ENCODE measurements around the gene HOXC4. TPM values are rescaled to one million over a fixed set of nuclear protein-coding genes. Genes with fewer than 3 reads are reported as not detected.

HOXC4 gene
- total and polyA plus RNA-seq, 10 of the 15 experiments (the other 5 are each of a cell fraction or from before 2014, with no cell fraction given), result 1.0 to 11.4 (median 4.2) TPM

DNA sequence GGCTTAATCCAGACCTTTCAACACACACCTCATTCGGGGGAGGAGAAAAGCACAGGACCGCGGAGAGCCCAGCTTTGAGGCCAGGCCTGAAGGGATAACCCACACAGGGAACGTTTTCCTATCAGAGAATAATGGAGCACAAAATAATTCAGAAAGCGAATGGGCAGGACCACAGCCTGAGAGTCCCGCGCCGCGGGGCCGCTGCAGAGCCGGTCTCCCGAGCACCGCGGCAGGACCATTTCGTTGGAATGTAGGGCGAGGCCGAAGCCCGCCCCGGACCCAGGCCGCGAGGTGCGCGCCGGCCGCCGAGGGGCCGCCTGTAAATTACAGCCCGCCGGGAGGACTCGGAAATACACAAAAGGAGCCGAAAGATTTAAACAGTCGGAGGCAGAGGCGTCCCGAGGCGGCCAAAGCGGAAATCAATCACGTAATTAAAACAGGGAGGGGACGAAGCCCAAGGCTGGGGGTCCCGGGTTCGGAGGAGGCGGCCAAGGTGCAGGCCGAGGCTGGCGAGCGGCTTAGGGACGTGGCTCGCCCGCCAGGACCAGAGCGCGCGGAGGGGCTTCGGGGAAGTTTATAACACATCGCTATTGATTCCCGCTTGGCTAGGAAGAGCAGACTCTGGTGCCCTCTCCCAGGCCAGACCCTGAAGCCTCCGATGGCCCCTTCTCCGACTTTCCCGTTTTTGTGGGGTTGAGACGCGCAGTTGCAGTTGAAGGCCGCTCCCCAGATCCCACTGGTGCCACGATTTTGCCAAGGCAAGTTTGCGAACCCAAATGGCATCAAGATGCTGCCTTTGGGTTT lies 6.3 kb upstream of the HOXC4 start:
- WGBS (ENCODE audit: insufficient coverage, insufficient replicate concordance, low lambda C conversion rate, missing lambda C conversion rate), result 30% methylated on average over 61 of the region's 61 CpGs
- H3K27ac ChIP-seq (ENCODE audit: control insufficient read depth, insufficient read depth), result no peak overlapping the region
- H3K4me1 ChIP-seq (ENCODE audit: control insufficient read depth, insufficient read depth, low read length), result peaks cover 17% of the 10 kb centered on the region
- no peaks in the 10 kb centered on the region for H4K20me1 ChIP-seq (ENCODE audit: control insufficient read depth, insufficient read depth)
- H2AFZ ChIP-seq (ENCODE audit: control insufficient read depth, low read depth, low read length), result no peak overlapping the region
- POLR2A ChIA-PET, result no interaction called here
- no peak for ATAC-seq
- H3K9ac ChIP-seq (ENCODE audit: control insufficient read depth, insufficient read depth, low read length), result no peak overlapping the region
- TF ChIP-seq PAX8 (IDR thresholded peaks at IDR 0.05) (no peak), TARDBP (IDR thresholded peaks at IDR 0.05; ENCODE audit: borderline replicate concordance) (no peak), ZNF622 (IDR thresholded peaks at IDR 0.05) (no peak), JUNB (IDR thresholded peaks at IDR 0.05) (no peak), MEF2A (IDR thresholded peaks at IDR 0.05; ENCODE audit: insufficient read depth, low read depth, low read length) (no peak), USF1 (IDR thresholded peaks at IDR 0.05; ENCODE audit: borderline replicate concordance, extremely low read length, insufficient read depth, low read depth, low read length) (no peak), CHD4 (IDR thresholded peaks at IDR 0.05) (no peak), MEF2B (IDR thresholded peaks at IDR 0.05; ENCODE audit: partially characterized antibody, poor library complexity, severe bottlenecking) (no peak), RFX5 (IDR thresholded peaks at IDR 0.05; ENCODE audit: low read depth, low read length) (no peak), MYC (IDR thresholded peaks at IDR 0.05; ENCODE audit: insufficient read depth, insufficient read length, insufficient replicate concordance, low read length, severe bottlenecking) (no peak)
- TF ChIP-seq, protein P1, sequence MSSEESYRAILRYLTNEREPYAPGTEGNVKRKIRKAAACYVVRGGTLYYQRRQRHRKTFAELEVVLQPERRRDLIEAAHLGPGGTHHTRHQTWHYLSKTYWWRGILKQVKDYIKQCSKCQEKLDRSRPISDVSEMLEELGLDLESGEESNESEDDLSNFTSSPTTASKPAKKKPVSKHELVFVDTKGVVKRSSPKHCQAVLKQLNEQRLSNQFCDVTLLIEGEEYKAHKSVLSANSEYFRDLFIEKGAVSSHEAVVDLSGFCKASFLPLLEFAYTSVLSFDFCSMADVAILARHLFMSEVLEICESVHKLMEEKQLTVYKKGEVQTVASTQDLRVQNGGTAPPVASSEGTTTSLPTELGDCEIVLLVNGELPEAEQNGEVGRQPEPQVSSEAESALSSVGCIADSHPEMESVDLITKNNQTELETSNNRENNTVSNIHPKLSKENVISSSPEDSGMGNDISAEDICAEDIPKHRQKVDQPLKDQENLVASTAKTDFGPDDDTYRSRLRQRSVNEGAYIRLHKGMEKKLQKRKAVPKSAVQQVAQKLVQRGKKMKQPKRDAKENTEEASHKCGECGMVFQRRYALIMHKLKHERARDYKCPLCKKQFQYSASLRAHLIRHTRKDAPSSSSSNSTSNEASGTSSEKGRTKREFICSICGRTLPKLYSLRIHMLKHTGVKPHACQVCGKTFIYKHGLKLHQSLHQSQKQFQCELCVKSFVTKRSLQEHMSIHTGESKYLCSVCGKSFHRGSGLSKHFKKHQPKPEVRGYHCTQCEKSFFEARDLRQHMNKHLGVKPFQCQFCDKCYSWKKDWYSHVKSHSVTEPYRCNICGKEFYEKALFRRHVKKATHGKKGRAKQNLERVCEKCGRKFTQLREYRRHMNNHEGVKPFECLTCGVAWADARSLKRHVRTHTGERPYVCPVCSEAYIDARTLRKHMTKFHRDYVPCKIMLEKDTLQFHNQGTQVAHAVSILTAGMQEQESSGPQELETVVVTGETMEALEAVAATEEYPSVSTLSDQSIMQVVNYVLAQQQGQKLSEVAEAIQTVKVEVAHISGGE (CRISPR knock-in tag; IDR thresholded peaks at IDR 0.05), result no peak
- TF ChIP-seq, protein P2, sequence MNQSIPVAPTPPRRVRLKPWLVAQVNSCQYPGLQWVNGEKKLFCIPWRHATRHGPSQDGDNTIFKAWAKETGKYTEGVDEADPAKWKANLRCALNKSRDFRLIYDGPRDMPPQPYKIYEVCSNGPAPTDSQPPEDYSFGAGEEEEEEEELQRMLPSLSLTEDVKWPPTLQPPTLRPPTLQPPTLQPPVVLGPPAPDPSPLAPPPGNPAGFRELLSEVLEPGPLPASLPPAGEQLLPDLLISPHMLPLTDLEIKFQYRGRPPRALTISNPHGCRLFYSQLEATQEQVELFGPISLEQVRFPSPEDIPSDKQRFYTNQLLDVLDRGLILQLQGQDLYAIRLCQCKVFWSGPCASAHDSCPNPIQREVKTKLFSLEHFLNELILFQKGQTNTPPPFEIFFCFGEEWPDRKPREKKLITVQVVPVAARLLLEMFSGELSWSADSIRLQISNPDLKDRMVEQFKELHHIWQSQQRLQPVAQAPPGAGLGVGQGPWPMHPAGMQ (IDR thresholded peaks at IDR 0.05; ENCODE audit: borderline replicate concordance), result no peak
- H3K36me3 ChIP-seq (ENCODE audit: control insufficient read depth in 2 of 2, insufficient read depth in 2 of 2, low read length in 1 of 2), result no peaks in the 10 kb centered on the region
- intact Hi-C loops (cut with micrococcal nuclease; ENCODE audit: unreplicated experiment), result no loop called here
- H3K79me2 ChIP-seq (ENCODE audit: control insufficient read depth, insufficient read depth, low read length), result no peaks in the 10 kb centered on the region
- SMC1A ChIA-PET (ENCODE audit: uncharacterized antibody, unreplicated experiment), result no interaction called here
- no peaks in the 10 kb centered on the region for H3K9me3 ChIP-seq (replicated peaks; ENCODE audit: control insufficient read depth, insufficient read depth, low read length)
- CTCF ChIA-PET, result interaction anchor here (1.0 kb wide), 1 partner anchor 15 kb away, joined by 3 read pairs; no protein-coding TSS in a partner anchor
- FAIRE-seq, result no peak
- RAD21 ChIA-PET (ENCODE audit: unreplicated experiment), result interaction anchor here (0.5 kb wide), 1 partner anchor 172 kb away, joined by 3 read pairs; no protein-coding TSS in a partner anchor
- peaks cover 4 to 6% of the 10 kb centered on the region in 2 experiments; a peak in 3 of 4 replicates for H3K27me3 ChIP-seq (replicated peaks in 1 of 2; ENCODE audit: control insufficient read depth in 2 of 2, insufficient read depth in 2 of 2, low read length in 1 of 2)
- no peak for DNase-seq (ENCODE audit: low read depth, low spot score)
- H3K4me3 ChIP-seq, result no peak overlapping the region
- no TSS peak for BruUV-seq (replicated peaks)
- H3K4me2 ChIP-seq (ENCODE audit: control insufficient read depth, insufficient read depth), result no peak overlapping the region
- in situ Hi-C loops (cut with MboI), result no loop called here

All from GM12878 (cell line).